ENCODE data around the gene RBBP6.

DNA sequence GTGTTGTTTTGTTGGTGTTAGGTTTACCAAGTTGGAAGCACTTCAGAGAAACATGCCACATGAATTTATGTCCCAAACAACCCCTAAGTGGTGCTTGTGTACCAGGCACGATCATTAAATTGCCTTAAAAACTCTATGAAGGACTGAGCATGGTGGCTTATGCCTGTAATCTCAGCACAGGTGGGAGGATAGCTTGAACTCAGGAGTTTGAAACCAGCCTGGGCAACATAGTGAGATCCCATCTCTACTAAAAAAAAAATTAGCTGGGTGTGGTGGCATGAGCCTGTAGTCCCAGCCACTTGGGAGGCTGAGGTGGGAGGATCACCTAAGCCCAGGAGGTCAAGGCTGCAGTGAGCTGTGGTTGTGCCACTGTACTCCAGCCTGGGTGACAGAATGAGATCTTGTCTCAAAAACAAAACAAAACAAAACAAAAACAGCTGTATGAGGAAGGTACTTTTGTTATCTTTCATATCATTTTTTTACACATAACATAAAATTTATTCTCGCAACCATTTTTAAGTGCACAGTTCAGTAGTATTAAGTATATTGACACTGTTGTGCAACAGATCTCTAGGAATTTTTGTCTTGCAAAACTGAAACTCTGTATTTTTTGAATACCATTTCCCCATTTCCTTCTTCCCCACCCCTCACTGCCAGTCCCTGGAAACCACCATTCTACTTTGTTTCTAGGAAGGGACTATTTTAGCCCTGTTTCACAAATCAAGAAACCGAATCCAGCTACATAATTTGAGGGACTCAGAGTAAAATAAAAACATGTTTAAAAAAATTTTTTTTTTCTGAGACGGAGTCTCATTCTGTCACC lies 14.3 kb upstream of the RBBP6 start:
- TF ChIP-seq ZNF274 (IDR thresholded peaks at IDR 0.05; ENCODE audit: low read depth, low read length) (no peak), YY1 (IDR thresholded peaks at IDR 0.05; ENCODE audit: insufficient read depth, insufficient read length) (no peak)

Measured in NT2/D1 (cell line).